CD4-positive, alpha-beta memory T cell (primary cell): ENCODE measurements around the gene CCDC57. TPM values are rescaled to one million over a fixed set of nuclear protein-coding genes. Genes with fewer than 3 reads are reported as not detected.

Experiments
- CTCF ChIA-PET: fragments of 350-600 bp; sonication (Branson Sonifier 250); formaldehyde crosslinking; loops from one replicate; lab custom pipeline; 2021; ENCODE audit warnings: inconsistent platforms; ENCODE audit not compliant: partially characterized antibody; lab: Charles Lee
- POLR2A ChIA-PET: fragments of 350-600 bp; sonication (Branson Sonifier 250); formaldehyde crosslinking; loops from one replicate; lab custom pipeline; 2021; ENCODE audit not compliant: partially characterized antibody; lab: Charles Lee
- DNase-seq, 5 donors: peaks; one replicate each; pipeline versions ENCODE4 v3.0.0 to v3.0.0-alpha.2; 2020 to 2022; ENCODE audit warnings: mixed read lengths in 1 of 5
- H3K27ac ChIP-seq: one replicate; pipeline ENCODE4 v1.7.0; 2013; ENCODE audit warnings: low read depth, low read length
- H3K27me3 ChIP-seq: 2 replicates; pipeline ENCODE4 v1.7.0; 2013; ENCODE audit warnings: mild to moderate bottlenecking, low read length, moderate library complexity; ENCODE audit not compliant: insufficient read depth
- H3K36me3 ChIP-seq: 2 replicates; pipeline ENCODE4 v1.7.0; 2013; ENCODE audit warnings: mild to moderate bottlenecking, low read length, moderate library complexity; ENCODE audit not compliant: insufficient read depth
- H3K4me1 ChIP-seq: 2 replicates; pipeline ENCODE4 v1.7.0; 2013; ENCODE audit warnings: mild to moderate bottlenecking, low read length, moderate library complexity; ENCODE audit not compliant: insufficient read depth
- H3K4me3 ChIP-seq, 2 donors: one replicate each; pipeline ENCODE4 v1.7.0; 2013; ENCODE audit warnings: low read length in 2 of 2, mild to moderate bottlenecking in 1 of 2
- H3K9me3 ChIP-seq, 2 donors: one replicate each; pipeline ENCODE4 v1.7.0; 2013; ENCODE audit warnings: low read length in 2 of 2, control low read depth in 1 of 2; ENCODE audit not compliant: control insufficient read depth in 1 of 2
- H3K27ac Mint-ChIP-seq, 7 donors: one replicate each; pipeline ENCODE4 v1.8.0; 2020 to 2021; ENCODE audit warnings: mixed read lengths in 7 of 7, mild to moderate bottlenecking in 6 of 7, inconsistent platforms in 3 of 7, moderate library complexity in 3 of 7
- H3K27me3 Mint-ChIP-seq, 2 donors: one replicate each; pipeline ENCODE4 v1.8.0; 2020 to 2021; ENCODE audit warnings: mixed read lengths in 2 of 2
- H3K36me3 Mint-ChIP-seq, 2 donors: one replicate each; pipeline ENCODE4 v1.8.0; 2020 to 2021; ENCODE audit warnings: mixed read lengths in 2 of 2, inconsistent platforms in 1 of 2, mild to moderate bottlenecking in 1 of 2
- H3K4me1 Mint-ChIP-seq, 4 donors: one replicate each; pipeline ENCODE4 v1.8.0; 2020 to 2021; ENCODE audit warnings: mixed read lengths in 4 of 4, mild to moderate bottlenecking in 1 of 4
- H3K4me3 Mint-ChIP-seq, 8 donors: one replicate each; pipeline ENCODE4 v1.8.0; 2020 to 2021; ENCODE audit warnings: mixed read lengths in 8 of 8, mild to moderate bottlenecking in 7 of 8, moderate library complexity in 6 of 8, inconsistent platforms in 3 of 8
- H3K9me3 Mint-ChIP-seq, 8 donors: one replicate each; pipeline ENCODE4 v1.8.0; 2020 to 2021; ENCODE audit warnings: mixed read lengths in 8 of 8, mild to moderate bottlenecking in 5 of 8, inconsistent platforms in 3 of 8, moderate library complexity in 1 of 8
- intact Hi-C: fragments of 100-400 bp; cut with micrococcal nuclease; formaldehyde crosslinking; loops from one replicate; pipeline ENCODE4 v1.15.1; 2023
- polyA plus RNA-seq, 2 donors: library from polyadenylated mRNA; unstranded; fragments of 300-500 nt; fragmentation: Illumina TruSeq; gene quantifications; one replicate each; pipeline ENCODE4 v1.2.3, GENCODE V29; 2021
- total RNA-seq, 2 experiments: library from RNA; stranded (reverse); gene quantifications; one replicate each; pipeline ENCODE4 v1.2.3, GENCODE V29; 2021

Gene CCDC57
- total and polyA plus RNA-seq, 4 experiments from 2014 or later, result 41.6 to 88.7 (median 62.0) TPM

GRCh38 chr17:82228842-82229697 is 16.4 kb upstream of the CCDC57 start, which contains the start of gene SLC16A3:
Gene SLC16A3 (plus strand): TSS chr17:82229042. CDS start chr17:82236009, 6,967 bp downstream.
- peaks cover 2 to 28% (median 13%) of the 10 kb centered on the region in 4 donors for H3K4me1 Mint-ChIP-seq
- POLR2A ChIA-PET, result interaction anchor here (0.8 to 4.2 kb wide), 18 partner anchors 8 to 369 kb away, joined by 3 to 52 read pairs (median 5); partner anchors contain the start of genes CCDC57, CD7, DCXR and P4HB
- DNase-seq, result peak; percentile 59 to 73 (median 68)
- CTCF ChIA-PET, result interaction anchor here (0.9 to 1.3 kb wide), 2 partner anchors 23 to 24 kb away, joined by 3 to 5 read pairs; no protein-coding TSS in a partner anchor
- H3K27me3 ChIP-seq, result no peaks in the 10 kb centered on the region
- no peaks in the 10 kb centered on the region for H3K9me3 ChIP-seq
- intact Hi-C loops, result loop anchor here (2.0 kb wide), 2 partner anchors 22 to 64 kb away; no protein-coding TSS in a partner anchor
- H3K4me3 Mint-ChIP-seq, result peak within 1 kb of the TSS; percentile 77 to 89 (median 85)
- H3K36me3 Mint-ChIP-seq, result peaks cover 0 to 2% of the 10 kb centered on the region in 2 donors
- no peaks in the 10 kb centered on the region for H3K27me3 Mint-ChIP-seq
- H3K27ac ChIP-seq, result peak within 1 kb of the TSS; percentile 81
- no peaks in the 10 kb centered on the region for H3K9me3 Mint-ChIP-seq
- H3K36me3 ChIP-seq, result no peaks in the 10 kb centered on the region
- H3K4me1 ChIP-seq, result peaks cover 34% of the 10 kb centered on the region
- peak within 1 kb of the TSS; percentile 23 to 74 for H3K4me3 ChIP-seq
- peak within 1 kb of the TSS; percentile 86 to 93 (median 91) for H3K27ac Mint-ChIP-seq

- peak overlapping the region; percentile 75 to 89 (median 84) for H3K4me3 Mint-ChIP-seq
- DNase-seq, result peak; percentile 66 to 75 (median 69)
- peaks cover 2 to 25% (median 14%) of the 10 kb centered on the region in 4 donors for H3K4me1 Mint-ChIP-seq
- H3K27me3 Mint-ChIP-seq, result no peaks in the 10 kb centered on the region
- H3K36me3 ChIP-seq, result no peaks in the 10 kb centered on the region
- CTCF ChIA-PET, result interaction anchor here (0.9 kb wide), 1 partner anchor 24 kb away, joined by 5 read pairs; no protein-coding TSS in a partner anchor
- H3K9me3 Mint-ChIP-seq, result no peaks in the 10 kb centered on the region
- POLR2A ChIA-PET, result interaction anchor here (1.0 to 4.2 kb wide), 15 partner anchors 8 to 368 kb away, joined by 3 to 52 read pairs (median 6); partner anchors contain the start of genes CCDC57, CD7 and P4HB
- peak overlapping the region; percentile 81 for H3K27ac ChIP-seq
- intact Hi-C loops, result loop anchor here (2.0 kb wide), 2 partner anchors 22 to 64 kb away; no protein-coding TSS in a partner anchor
- H3K27me3 ChIP-seq, result no peaks in the 10 kb centered on the region
- peak overlapping the region; percentile 23 to 74 for H3K4me3 ChIP-seq
- H3K4me1 ChIP-seq, result peaks cover 34% of the 10 kb centered on the region
- H3K27ac Mint-ChIP-seq, result peak overlapping the region; percentile 78 to 93 (median 91)
- no peaks in the 10 kb centered on the region for H3K9me3 ChIP-seq
- peaks cover 0 to under 1% of the 10 kb centered on the region in 2 donors for H3K36me3 Mint-ChIP-seq
These were observed 15.7 kb upstream of the CCDC57 start for GRCh38 chr17:82228278-82228841.

- peak overlapping the region; percentile 81 for H3K27ac ChIP-seq
- CTCF ChIA-PET, result no interaction called here
- peaks cover 2 to 23% (median 14%) of the 10 kb centered on the region in 4 donors for H3K4me1 Mint-ChIP-seq
- H3K9me3 Mint-ChIP-seq, result no peaks in the 10 kb centered on the region
- H3K4me3 ChIP-seq, result peak overlapping the region; percentile 23 to 74
- intact Hi-C loops, result loop anchor here (2.0 kb wide), 2 partner anchors 21 to 65 kb away; no protein-coding TSS in a partner anchor
- peak overlapping the region; percentile 61 to 93 (median 91) for H3K27ac Mint-ChIP-seq
- H3K36me3 Mint-ChIP-seq, result no peaks in the 10 kb centered on the region
- no peaks in the 10 kb centered on the region for H3K27me3 ChIP-seq
- H3K9me3 ChIP-seq, result no peaks in the 10 kb centered on the region
- peak overlapping the region; percentile 75 to 89 (median 84) for H3K4me3 Mint-ChIP-seq
- peaks cover 34% of the 10 kb centered on the region for H3K4me1 ChIP-seq
- POLR2A ChIA-PET, result interaction anchor here (1.2 to 4.2 kb wide), 6 partner anchors 13 to 73 kb away, joined by 3 to 52 read pairs (median 22); partner anchors contain the start of gene CCDC57
- no peaks in the 10 kb centered on the region for H3K36me3 ChIP-seq
- DNase-seq, result peak in 1 of 5 donors; percentile 51
- H3K27me3 Mint-ChIP-seq, result no peaks in the 10 kb centered on the region
These were observed 15.1 kb upstream of the CCDC57 start for GRCh38 chr17:82227629-82228277.

DNA sequence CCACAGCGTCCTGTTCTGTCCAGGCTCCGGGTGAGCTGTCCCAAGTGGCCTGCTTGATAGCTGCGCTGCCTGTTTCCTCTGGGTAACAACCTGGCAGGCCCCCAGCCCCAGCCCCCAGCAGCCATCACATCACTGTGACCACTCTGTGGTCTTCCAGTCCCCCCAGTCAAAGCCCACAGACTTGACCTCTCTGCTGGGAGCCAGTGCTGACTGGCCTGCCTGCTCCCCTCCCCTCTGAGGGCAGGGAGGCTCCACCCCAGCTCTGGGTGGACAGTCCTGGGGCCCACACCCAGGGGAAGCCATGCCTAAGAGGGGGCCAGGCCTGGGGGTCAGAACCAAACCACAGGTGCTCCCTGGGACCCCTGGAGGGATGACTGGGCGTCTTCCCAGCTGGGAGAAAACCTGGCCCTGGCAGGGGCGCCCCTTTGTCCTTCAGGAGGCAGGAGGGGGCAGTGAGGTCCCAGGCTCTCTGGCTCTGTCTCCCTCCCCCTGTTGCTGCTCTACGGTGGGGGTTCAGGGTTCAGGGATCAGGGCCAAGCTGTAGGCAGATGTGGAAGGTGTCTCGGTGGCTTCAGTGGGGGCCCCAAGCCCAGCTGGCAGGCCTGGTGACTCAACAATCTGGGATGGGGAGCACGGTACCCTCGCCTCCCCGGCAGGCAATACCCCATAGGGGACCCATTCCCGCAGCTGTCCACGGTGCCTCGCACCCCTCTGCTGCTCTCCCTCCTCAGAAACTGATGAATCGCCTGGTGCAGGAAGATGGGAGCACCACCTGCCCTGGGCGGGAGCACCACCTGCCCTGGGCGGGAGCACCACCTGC is 14.4 kb upstream of the CCDC57 start:
- POLR2A ChIA-PET, result interaction anchor here (0.9 to 1.4 kb wide), 3 partner anchors 11 to 26 kb away, joined by 3 to 4 read pairs (median 3); no protein-coding TSS in a partner anchor
- Histone ChIP-seq H3K27ac (peak overlapping the region; percentile 81), H3K4me1 (peaks cover 32% of the 10 kb centered on the region), H3K4me3 (no peak overlapping the region), H3K9me3 (no peaks in the 10 kb centered on the region), H3K36me3 (no peaks in the 10 kb centered on the region), H3K27me3 (no peaks in the 10 kb centered on the region)
- DNase-seq, result no peak
- Mint-ChIP-seq H3K36me3 (no peaks in the 10 kb centered on the region), H3K27me3 (no peaks in the 10 kb centered on the region), H3K4me3 (peak overlapping the region in 5 of 8 donors; percentile 15 to 61 (median 53)), H3K4me1 (peaks cover 2 to 23% (median 14%) of the 10 kb centered on the region in 4 donors), H3K9me3 (no peaks in the 10 kb centered on the region), H3K27ac (peak overlapping the region in 5 of 7 donors; percentile 19 to 91 (median 64))
- CTCF ChIA-PET, result interaction anchor here (1.2 kb wide), 1 partner anchor 8 kb away, joined by 3 read pairs; no protein-coding TSS in a partner anchor
- intact Hi-C loops, result no loop called here

DNA sequence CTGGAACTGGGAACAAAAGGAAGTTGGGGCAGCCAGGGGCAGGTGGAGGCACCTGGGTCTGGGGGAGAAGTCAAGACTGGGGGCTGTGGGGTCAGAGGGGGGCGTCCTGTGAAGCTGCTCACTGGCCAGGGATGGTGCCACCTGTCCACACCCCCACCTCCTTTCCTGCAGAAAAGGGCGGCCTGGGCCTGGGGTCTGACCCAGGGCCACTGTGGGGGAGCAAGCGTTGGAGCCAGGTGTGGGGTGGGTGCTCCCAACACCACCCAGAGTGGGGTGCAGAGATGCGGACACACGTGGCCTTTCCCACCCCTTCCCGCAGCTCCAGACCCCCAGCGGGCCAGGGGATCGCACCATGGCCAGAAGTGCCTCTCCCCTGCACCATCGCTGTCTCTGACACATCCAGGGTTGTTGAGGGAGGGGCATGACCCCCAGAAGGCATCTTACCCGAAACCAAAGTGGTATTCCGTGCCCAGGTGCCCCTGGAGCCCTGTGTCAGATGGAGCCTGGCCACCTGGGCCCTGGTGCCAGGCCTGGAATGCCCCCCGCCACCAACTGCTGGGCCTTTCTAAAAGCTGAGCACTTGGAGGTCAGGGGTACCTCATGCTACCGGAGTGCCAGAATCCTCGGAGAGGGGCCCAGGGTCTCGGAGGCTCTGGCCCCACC is 13.6 kb upstream of the CCDC57 start:
- H3K4me3 Mint-ChIP-seq, result peak overlapping the region in 1 of 8 donors; percentile 25
- ChIA-PET CTCF (interaction anchor here (0.8 to 1.2 kb wide), 2 partner anchors 9 to 20 kb away, joined by 3 read pairs; no protein-coding TSS in a partner anchor), POLR2A (interaction anchor here (0.9 to 1.5 kb wide), 5 partner anchors 12 to 25 kb away, joined by 3 to 7 read pairs (median 4); partner anchors contain the start of gene CCDC57)
- no peak overlapping the region for H3K27ac ChIP-seq
- H3K27ac Mint-ChIP-seq, result peak overlapping the region in 1 of 7 donors; percentile 53
- peaks cover 25% of the 10 kb centered on the region for H3K4me1 ChIP-seq
- H3K27me3 Mint-ChIP-seq, result no peaks in the 10 kb centered on the region
- H3K4me1 Mint-ChIP-seq, result peaks cover 4 to 23% (median 15%) of the 10 kb centered on the region in 4 donors
- no peaks in the 10 kb centered on the region for H3K27me3 ChIP-seq
- H3K9me3 ChIP-seq, result no peaks in the 10 kb centered on the region
- no peaks in the 10 kb centered on the region for H3K36me3 Mint-ChIP-seq
- H3K9me3 Mint-ChIP-seq, result no peaks in the 10 kb centered on the region
- no peak overlapping the region for H3K4me3 ChIP-seq
- DNase-seq, result no peak
- intact Hi-C loops, result no loop called here
- no peaks in the 10 kb centered on the region for H3K36me3 ChIP-seq
